ENCODE data around the gene CNPY1.
"Not testable (repeated sequence)": the region's sequence is repeated elsewhere in the genome, so short reads cannot be mapped to it uniquely, and the experiment has no call there.

The CNPY1 gene

DNA sequence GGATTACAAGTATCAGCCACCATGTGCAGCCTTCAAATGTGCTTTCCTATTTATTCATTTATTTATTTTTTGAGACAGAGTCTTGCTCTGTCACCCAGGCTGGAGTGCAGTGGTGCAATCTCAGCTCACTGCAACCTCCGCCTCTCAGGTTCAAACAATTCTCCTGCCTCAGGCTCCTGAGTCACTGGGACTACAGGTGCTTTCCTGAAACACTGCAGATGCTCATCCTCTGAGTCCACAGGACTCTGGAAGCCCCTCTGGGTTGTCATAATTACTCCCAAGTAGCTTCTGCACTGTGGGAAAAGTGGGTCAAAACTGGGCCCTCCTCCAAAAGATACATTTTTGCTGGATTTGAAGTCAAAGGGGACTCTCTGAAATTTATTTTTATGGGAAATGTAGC is at the start of gene CNPY1:
CNPY1 (minus strand) TSS at position 111 of the 400 bp plus-strand sequence. CDS start 630 bp downstream, outside the sequence.
- not testable (repeated sequence) for DNase-seq

DNA sequence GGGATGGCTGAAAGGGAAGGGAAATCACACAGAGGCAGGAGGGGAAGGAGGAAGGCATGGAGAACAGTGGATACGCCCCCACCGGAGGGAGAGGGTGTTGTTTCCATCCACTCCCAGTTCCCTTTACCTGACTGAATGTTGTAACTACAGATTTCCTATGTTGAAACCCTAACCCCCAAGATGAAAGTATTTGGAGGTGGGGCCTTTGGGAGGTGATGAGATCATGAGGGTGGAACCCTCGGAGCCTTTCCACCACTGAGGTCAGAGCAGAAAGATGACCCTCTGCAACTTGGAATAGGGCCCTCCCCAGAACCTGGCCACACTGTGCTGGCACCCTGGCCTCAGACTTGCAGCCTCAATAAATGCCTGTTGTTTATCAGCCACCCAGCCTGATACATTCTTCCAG is 48.6 kb upstream of the CNPY1 start:
- DNase-seq: no peak

DNA sequence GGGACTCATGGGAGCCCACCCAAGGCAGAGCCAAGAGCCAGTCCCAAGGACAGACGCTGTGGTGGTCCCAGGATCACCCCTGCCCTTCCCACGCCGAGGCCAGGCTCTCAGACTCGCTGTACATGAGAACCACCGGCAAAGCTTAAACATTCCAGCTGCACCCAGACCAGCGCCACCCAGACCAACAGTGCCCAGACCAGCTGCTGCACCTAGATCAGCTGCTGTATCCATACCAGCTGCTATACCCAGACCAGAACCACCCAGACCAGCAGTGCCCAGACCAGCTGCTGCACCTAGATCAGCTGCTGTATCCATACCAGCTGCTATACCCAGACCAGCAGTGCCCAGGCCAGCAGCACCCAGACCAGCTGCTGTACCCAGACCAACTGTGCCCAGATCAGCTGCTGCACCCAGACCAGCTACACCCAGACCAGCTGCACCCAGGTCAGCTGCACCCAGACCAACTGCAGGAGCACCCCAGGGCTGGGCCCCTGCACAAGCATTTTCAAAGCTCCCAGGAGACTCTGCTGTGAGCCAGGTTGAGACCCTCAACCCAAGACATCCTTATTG is 47.9 kb upstream of the CNPY1 start:
- no peak for DNase-seq

DNA sequence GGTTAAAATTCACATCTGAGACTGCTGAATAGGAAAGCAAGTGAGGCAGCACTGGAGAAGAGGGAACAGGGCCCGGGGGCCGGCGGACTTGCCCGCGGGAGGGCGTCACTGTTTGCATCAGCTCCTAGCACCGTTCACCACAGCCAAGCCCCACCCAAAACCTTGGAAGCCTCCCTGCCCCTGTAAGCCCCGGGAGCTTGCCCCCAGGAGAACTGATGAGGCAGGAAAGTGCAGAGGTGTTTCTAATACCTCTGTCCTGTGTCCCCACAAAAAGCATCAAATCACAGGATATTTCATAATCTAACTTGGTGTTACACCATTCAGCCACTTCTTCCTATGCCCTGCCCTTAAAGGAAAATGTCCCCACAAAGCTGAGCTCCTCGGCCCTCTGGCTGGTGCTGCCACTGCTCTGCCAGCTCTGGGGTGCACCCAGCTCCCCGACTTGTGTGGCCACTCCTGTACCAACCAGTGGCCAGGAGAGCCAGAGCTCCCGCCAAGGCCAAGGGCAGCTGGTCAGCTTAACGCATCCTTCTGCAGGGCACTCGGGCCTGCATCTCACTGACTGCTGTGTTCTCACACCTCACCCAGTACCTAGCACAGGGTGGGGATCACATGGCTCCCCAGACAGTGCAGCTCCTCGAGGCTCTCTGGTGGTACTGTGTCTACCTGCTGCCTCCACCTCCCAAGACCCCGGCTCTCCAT is 47.3 kb upstream of the CNPY1 start:
- DNase-seq: no peak

DNA sequence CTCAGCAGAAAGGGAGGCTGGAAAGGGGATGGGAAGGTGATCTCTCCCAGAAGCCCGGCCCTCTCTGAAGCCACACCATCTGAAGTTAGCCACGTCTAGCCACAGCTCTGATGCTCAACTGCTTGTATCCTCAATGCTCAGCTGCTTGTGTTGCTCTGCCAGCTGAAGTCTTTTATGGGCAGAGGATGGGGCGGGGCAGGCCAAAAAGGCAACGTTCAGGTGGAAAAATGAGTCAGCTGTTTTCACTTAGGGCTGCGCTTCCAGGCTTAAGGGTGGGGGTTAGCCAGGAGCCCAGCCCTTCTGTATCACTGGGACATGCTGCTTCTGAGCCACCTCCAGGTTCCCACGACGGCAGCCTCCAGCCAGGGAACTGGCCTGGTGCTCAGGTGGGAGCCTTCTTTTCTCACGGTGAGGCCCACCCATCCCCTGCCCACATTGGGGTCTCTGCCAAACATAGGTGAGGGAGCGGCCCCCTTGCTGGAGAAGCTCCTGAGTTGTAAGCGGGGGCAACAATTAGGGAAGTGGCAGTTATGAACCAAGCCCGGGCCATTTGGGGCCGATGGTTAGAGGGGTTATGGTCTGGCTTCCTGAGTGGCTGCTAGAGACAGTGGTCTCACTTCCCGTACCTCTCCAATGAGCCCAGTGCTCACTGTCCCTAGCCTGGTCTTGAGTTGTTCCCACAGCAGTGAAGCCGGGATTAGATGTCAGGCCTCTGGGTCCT is 44.9 kb upstream of the CNPY1 start:
- DNase-seq: no peak

DNA sequence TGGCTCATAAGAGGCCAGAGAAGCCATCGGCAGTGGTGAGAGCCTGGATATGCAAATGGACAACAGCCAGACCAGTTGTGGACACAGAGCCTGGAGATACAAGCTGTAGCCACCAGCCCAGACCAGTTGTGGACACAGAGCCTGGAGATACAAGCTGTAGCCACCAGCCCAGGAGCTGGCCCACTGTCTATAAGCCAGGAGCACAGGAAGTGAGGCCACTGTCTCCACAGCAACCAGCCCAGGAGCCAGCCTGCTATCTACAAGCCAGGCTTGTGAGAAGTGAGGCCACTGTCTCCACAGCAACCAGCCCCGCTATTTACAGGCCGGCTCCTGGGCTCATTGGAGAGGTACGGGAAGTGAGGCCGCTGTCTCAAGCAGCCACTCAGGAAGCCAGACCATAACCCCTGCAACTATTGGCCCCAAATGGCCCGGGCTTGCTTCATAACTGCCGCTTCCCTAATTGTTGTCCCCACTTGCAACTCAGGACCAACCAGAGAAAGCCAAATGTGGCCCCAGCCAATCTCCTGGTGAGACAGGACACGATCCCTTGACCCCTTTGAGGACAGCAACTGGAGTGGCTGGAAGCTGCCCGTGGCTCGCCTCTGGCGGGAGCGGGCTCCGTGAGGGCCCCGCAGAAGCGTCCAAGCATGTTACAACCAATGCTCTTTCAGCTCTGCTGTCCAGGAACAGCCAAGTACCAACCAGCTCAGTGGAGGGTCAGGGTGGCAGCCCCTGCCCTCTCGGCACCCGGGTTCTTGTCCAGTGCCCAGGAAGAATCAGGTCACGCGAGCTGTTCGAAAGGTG is 44.1 kb upstream of the CNPY1 start:
- DNase-seq: no peak

DNA sequence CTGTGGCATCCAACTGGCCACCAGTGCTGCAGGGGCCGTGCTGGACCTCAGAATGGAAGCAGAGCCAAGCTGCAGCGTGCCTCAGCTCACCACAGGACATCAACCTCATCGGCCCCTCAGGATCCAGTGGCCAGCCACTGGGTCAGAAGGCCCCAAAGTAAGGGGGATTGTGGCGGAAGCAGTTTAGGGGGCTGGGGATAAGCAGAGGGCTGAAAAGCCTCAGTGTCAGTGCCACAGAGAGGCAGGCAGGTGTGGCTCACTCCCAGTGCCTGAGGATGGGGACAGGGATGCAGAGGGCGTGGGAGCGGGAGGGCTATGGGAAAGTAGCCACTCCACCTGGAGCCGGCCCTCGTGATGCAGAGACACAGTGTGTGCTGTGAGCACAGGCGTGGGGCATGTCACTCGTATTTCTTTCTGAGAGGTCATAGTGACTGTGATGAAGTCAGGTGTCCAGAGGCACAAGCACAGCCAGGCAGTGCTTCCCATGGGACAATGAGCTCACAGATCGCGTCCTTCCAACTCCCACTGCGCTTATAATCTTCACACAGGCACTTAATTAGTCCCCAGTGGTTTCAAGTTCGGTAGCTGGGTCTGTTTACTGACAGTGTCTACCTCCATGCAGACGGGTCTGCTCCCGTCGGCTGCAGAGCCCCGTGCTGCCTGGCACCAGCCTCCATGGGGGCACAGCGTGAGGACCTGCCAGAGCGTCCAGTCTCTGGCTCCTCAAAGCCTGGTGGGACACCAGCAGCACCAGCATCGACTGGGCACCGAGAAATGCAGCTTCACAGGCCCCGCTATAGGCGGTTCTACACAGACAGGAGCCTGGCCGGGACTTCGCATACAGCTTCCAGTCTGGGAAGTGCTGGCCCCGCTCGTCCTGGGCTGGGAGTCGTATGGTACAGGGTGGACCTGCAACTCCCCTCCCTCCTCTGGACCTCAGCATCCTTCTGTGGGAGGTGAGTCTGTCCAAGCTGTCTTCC is 42.9 kb upstream of the CNPY1 start:
- DNase-seq: no peak

DNA sequence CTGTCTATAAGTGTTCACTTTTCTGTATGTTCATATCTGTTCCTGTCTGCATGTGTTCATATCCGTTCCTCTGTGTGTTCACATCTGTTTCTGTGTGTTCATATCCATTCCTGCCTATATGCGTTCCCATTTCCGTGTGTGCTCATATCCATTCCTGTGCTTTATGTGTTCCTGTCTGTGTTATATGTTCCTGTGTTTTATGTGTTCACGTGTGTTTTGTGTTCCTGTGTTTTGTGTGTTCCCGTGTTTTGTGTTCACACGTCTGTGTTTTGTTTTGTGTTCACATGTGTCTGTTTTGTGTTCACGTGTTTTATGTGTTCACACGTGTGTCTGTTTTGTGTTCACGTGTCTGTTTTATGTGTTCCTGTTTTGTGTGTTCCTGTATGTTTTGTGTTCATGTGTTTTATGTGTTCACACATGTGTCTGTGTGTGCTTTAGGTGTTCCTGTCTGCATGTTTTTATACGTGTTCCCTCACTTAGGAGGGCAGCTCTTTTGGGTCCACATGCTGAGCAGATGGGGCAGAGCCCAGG is 42.2 kb upstream of the CNPY1 start:
- DNase-seq: no peak

DNA sequence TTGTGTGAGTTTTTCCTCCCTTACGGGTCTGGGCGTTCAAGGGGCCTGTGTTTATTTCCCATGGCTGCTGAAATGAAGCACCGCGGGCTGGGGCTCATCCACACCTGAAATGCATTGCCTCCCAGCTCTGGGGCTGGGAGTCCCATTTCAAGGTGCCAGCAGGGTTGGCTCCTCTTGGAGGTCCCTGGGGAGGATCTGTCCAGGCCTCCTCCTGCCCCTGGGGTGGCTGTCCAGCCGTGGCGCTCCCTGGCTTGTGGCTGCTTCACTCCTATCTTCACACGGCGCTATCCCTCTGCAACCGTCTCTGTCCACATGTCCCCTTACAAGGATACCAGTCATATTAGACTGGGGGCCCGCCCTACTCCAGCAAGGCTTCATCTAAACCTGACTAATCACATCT is 41.1 kb upstream of the CNPY1 start:
- no peak for DNase-seq

DNA sequence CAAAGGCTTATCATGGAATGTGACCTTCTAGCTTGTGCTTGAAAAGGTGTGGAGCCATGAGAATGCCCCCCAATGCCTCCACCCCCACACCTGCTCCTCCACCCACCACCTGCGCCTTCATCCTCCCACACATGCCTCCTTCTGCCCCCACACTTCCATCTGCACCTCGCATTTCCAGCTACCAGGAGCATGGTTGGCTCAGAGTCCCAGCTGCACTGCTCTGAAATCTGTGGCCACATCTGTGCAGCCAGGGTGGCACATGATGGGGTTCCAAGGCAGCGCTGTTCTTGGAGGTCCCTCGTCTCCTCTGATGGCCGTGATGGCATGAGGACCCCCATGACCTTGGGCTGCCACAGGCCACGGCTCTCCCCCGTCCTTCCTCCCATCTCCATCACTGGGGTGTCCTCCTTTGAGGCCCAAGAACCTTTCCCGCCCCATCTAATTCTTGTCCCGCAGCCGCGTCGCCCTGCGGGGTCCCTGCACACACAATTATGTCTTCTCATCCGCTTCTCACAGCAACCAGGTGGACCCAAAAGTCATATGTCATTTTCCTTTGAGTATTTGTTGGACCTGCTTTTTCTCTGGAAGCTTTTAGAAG is 40.6 kb upstream of the CNPY1 start:
- no peak for DNase-seq

DNA sequence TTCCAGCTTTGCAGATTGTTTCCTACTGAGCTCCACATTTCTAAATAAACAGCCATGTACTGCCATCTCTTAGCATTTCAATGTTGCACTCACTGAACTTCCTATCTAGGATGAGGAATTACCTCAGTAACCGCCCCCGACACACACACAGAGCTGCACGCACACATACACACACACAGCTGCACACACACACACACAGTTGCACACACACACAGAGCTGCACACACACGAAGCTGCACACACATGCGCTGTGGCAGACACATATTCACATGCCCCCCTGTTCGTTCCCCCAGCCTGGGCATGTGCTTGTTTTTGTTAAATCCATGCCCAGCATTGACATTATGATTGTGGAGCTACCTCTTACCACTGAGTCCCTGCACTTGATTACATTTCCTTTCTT is 39.6 kb upstream of the CNPY1 start:
- no peak for DNase-seq

DNA sequence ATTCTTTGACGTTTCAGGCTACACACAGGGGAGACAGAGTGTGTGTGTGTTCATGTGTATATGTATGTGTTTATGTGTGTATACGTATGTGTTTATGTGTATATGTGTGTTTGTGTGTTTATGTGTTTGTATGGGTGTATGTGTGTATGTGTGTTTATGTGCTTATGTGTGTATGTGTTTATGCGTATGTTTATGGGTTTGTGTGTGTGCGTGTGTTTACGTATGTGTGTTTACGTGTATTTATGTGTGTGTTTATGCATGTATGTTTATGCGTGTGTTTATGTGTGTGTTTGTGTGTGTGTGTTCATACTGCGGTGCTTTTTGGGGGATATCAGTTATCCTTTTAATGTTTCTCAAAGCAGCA is 39.2 kb upstream of the CNPY1 start:
- DNase-seq: no peak

DNA sequence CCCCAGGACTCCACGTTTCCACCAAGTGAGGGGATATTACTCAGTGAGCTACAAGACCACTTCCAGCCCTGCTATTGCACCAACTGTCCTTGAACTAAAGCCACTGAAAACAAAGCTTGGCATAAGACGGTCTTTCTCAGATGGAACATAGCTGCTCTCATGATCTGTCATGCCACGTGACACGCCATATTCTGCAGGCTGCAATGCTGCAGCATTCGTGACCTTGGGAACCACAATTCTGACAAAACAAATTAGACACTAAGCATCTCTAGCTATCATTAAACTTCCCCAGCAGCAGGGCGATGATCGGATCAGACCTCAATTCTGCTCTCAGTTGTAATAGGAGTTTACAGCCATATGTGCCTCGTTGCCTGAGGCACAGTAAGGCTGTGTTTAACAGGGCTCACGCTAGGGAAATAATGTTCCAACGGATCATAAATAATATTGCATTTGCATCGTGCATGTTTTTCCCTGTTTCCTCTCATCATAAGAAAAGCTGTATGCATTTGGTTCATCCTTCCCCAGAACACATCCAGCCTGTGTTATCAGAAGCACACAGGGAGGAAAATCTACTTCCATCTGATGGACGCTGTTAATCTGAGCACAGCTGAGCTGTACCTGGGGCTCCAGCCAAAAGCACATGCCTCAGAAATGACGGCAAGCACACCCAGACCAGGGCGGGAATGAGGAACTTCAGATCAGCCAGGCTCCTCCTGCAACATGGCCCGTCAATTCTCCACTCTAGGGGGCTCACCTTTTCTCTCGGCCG is 38.6 kb upstream of the CNPY1 start:
- no peak for DNase-seq

DNA sequence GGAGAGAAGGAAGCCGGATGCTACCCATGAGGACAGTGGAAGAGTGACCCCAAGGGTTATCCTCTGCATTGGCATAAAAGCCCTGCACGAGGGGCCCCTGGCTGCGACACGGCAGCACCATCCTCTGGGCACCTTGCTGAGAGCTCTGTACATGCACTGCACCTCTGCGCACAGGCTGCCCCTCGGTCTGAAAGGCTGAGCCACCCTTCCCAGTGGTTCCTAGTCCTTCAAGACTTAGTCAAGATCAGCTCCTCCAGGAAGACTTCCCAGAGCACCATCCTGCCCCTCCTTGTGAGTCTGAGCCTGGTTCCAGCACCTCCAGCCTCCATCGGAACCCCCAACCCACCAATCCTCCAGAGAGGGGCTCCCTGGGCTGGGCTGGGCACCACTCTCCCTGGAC is 37.9 kb upstream of the CNPY1 start:
- DNase-seq: no peak

DNA sequence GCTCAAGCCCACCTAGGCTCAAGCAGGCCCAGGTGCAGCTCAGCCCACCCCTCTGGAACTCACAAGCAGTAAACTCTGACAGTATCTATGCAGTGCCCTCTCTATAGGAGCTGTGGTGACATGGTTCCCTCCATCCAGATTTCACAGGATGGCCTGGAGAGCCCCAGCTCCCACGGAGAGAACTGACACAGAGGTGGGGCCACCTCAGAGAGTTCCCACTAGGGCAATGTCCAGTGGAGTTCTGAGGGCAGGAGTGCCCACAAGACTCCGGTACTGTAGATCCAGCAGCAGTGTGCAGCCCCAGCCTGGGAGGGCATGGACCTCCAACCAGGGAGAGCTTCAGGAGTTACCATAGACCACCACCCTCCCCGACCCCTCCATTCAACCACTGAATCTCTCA is 37.3 kb upstream of the CNPY1 start:
- DNase-seq: no peak

DNA sequence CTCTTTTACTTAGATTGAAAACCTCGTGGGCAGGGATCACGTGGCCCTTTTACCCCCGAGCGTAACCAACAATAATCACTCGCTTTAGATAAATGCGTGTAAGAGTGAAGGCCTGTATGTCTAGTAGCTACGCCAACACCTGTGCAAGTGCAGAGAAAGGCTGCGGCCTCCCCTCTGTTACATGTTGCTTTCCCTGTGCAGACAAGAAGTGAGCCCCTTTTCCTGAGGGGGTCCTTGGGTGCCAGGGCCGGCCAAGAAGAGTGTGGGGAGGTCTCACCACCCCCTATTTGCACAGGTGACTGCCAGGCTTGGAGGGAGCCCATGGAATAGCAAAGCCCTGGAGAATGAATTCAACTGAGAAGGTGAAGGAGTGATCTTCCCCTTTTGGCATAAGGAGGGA is 35.6 kb upstream of the CNPY1 start:
- DNase-seq: no peak

DNA sequence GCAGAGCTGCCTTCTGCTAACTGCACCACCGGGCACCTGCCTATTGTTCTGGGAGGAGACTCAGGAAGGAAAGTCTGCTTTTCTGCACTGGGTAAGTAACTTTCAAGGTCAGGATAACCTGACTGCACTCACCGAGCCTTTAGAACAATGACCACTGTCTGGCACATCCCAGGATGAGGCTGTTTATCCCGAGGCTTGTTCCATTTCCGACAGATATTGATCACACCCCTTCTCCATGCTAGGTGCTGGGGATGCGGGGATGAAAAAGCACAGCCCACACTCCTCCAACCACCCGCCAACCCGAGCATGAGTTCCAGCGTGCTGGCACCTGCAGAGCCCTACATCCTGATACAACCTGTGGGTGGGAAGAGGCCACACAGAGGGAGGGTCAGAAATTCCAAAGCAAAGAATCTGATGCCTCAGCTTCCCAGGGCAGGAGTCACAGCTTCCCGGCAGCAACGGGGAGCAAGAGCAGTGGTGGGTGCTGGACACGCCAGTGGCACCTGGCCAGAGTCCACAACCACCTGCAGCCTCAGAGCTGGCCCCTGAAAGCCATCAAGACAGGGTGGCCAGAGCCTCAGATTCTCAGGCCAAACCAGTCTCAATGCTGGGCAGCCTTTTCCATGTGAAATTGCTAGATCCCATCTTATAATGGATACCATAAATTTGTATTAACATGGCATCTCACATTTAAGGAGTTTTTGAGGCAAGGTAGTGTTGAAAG is 34.9 kb upstream of the CNPY1 start:
- no peak for DNase-seq

DNA sequence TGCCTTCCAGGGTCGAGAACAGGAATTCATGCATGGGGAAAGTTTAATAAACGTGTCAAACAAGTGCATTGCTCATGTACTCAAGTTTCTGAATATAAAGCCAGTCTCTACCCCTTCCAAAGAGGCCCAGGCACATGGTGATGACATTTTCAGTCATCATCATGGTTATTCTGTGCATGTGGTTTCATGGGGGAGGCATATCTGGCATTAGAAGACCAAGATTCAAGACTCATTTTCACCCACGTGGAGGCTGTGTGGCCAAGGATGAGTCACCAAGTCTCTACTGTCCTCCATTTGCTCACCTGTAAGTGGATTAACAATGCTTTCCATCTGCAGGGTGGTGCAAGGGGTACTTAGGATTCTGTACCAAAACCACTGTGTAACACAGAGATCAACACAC is 34.0 kb upstream of the CNPY1 start:
- no peak for DNase-seq

DNA sequence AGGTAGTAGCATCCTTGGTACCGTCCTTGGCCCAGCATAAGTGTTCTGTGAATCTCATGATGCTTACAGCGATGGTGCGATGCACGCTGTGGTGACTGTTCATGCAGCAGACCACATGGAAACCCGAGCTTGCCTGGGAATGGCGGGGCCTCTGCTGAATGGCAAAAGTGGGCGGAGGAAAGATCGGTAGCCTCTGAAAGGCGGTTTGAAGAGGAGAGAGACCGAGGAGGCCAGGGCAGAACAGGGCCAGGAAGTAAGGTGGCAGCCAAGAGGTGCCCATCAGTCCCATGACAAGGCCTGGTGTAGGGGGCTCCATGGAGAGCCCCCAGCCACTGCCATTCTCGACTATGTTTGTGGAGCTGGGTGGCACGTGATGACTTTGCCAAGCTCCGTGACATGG is 33.2 kb upstream of the CNPY1 start:
- DNase-seq: no peak

DNA sequence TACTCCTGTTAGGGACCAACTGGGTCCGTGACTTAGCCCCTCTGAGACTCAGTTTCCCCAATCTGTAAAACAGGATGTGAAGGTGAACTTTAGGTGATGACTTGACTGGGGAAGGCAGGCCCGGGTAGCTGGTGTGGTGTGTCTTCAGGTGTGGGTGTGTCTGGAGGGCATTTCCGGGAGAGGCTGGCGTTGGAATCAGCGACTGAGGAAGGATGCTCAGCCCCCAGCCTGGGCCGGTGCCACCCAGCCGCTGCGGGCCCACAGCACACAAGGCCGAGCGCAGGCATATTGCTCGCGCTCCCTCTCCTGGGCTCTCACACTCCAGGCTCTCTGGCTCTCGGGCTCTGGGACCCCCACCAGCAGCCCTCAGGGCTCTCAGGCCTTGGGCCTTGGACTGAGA is 31.7 kb upstream of the CNPY1 start:
- no peak for DNase-seq
